Activated T-helper 17 cell treated with anti-CD3 and anti-CD28 coated beads, Interleukin-2, amount 50 U/mL, for 72 hours (primary cell): ENCODE measurements around the gene INHA. TPM values are rescaled to one million over a fixed set of nuclear protein-coding genes. Genes with fewer than 3 reads are reported as not detected.

Experiments used
- ATAC-seq: fragments of 150-1000 bp; cut with Tn5 transposase; replicated peaks from 2 replicates; pipeline ENCODE4 v1.10.0; 2021; ENCODE audit warnings: mild to moderate bottlenecking, moderate library complexity
- H3K27ac Mint-ChIP-seq: one replicate; pipeline ENCODE4 v1.8.0; 2022; ENCODE audit warnings: mixed read lengths
- H3K27me3 Mint-ChIP-seq: one replicate; pipeline ENCODE4 v1.8.0; 2022; ENCODE audit warnings: mixed read lengths
- H3K36me3 Mint-ChIP-seq: one replicate; pipeline ENCODE4 v1.8.0; 2022; ENCODE audit warnings: low read depth, mild to moderate bottlenecking, mixed read lengths
- H3K4me1 Mint-ChIP-seq: one replicate; pipeline ENCODE4 v1.8.0; 2022; ENCODE audit warnings: mixed read lengths
- H3K4me3 Mint-ChIP-seq: one replicate; pipeline ENCODE4 v1.8.0; 2022; ENCODE audit warnings: mild to moderate bottlenecking, mixed read lengths
- H3K9me3 Mint-ChIP-seq: one replicate; pipeline ENCODE4 v1.8.0; 2022; ENCODE audit warnings: mixed read lengths
- total RNA-seq, 2 donors: library from RNA; stranded (reverse); gene quantifications; one replicate each; pipeline ENCODE4 v1.2.3, GENCODE V29; 2022

The INHA gene
- total RNA-seq, 2 donors from 2014 or later, result not detected

DNA sequence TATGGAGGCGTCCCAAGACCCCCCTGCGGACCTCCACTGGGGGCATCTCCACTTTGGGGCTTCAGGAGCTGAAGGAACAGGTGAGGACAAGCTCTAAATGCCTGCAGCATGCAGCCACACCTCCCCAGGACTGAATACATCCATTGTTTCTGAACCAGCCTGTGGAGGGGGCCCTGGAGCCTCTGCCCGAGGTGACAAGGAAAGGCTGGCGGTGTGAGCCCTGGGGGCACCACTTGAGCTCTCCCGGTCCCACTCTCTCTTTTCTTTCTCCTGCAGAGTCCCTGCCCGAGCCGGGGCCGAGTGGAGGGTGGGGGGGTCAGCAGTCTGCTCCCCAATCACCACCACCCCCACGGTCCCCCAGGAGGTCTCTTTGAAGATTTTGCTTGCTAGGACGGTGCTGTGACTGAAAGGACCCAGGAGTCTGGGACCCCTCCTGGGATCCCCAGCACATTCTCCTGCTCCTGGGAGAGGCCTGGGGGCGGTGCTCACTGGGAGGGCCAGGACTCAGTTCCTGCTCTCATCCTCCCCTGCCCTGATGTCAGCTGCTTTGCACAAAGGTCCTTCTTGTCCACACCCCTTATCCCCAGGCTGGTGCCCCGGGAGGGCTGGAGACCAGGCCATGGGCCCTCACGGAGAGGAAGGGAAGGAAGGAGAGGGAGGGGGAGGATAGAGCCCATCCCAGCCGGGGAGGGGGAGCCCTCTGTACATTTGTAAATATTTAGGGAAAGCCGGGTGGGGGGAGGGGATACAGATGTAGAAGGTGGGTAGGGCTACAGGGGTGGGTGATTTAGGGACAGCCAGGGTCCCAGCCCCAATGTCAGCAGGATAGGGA lies 34.2 kb upstream of the INHA start:
- peaks cover 32% of the 10 kb centered on the region for H3K36me3 Mint-ChIP-seq
- ATAC-seq, result no peak
- peaks cover 9% of the 10 kb centered on the region for H3K27me3 Mint-ChIP-seq

DNA sequence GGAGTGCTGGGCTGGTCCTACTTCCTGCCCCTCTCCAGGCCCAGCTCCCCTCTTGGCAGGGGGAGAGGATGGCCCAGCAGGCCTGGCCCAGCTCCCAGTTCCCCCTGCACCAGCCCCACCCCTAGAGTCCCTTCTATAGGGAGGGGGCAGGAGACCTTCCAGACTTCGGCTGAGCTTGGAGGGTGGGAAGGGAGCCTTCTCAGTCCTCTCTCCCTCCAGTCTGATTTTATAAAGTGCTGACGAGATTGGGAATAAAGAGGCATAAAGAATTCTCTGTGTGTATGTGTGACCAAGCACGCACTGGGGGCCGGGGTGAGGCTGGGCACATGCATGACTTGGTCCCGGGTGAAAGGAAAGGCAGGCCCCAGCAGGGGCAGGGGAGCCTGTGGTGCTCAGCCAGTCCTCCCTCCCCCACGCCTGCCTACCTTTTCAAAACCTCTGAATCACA lies 33.6 kb upstream of the INHA start:
- no peak overlapping the region for H3K27ac Mint-ChIP-seq
- no peaks in the 10 kb centered on the region for H3K9me3 Mint-ChIP-seq
- H3K4me3 Mint-ChIP-seq, result no peak overlapping the region
- H3K36me3 Mint-ChIP-seq, result peaks cover 32% of the 10 kb centered on the region
- H3K4me1 Mint-ChIP-seq, result no peaks in the 10 kb centered on the region
- H3K27me3 Mint-ChIP-seq, result peaks cover 6% of the 10 kb centered on the region
- ATAC-seq, result no peak

More for the DNA sequence above, 34.2 kb upstream of the INHA start:
- no peak overlapping the region for H3K4me3 Mint-ChIP-seq
- no peak overlapping the region for H3K27ac Mint-ChIP-seq
- H3K4me1 Mint-ChIP-seq, result no peaks in the 10 kb centered on the region
- H3K9me3 Mint-ChIP-seq, result no peaks in the 10 kb centered on the region

GRCh38 chr2:219538956-219539788 lies 32.9 kb upstream of the INHA start:
- Mint-ChIP-seq H3K4me1 (no peaks in the 10 kb centered on the region), H3K9me3 (no peaks in the 10 kb centered on the region), H3K27ac (no peak overlapping the region), H3K36me3 (peaks cover 32% of the 10 kb centered on the region), H3K4me3 (no peak overlapping the region), H3K27me3 (peaks cover 5% of the 10 kb centered on the region)
- ATAC-seq, result no peak

DNA sequence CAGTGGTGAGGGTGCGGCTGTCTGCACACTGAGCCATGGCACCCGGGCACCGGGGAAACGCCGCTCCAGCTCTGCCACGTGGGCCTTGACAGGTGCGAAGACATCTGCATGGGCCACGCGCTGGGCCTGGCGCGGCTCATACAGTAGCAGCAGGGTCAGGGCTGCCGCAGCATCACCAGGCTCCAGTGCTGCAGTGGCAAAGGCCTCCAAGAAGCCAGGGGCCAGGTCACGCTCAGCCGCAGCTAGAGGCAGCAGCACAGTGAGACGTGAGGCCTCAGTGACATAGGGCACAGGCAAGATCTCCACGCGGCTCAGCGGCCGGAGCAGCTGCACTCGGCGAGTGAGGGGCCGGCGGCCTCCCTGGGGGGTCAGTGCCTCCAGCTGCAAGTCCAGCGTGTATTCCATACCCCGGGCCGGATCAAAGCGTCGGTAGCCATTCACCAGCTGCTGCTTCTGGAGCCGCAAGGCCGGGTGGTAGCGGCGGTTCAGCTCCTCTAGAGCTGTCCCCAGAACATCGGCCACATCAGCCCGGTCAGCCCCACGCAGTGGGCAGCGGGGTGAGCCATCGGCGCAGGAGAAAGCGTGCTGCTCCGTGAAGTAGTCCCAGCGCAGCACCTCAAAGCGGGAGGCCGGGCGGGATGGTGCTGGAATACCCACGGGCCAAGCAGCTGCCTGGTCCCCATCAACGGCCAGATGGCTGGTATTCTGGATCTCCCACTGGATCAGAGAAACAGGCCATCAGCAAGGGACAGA lies 32.0 kb upstream of the INHA start:
- H3K4me3 Mint-ChIP-seq, result no peak overlapping the region
- H3K9me3 Mint-ChIP-seq, result no peaks in the 10 kb centered on the region

GRCh38 chr2:219540784-219541504 lies 31.2 kb upstream of the INHA start:
- Mint-ChIP-seq H3K27ac (no peak overlapping the region), H3K27me3 (no peaks in the 10 kb centered on the region), H3K36me3 (peaks cover 32% of the 10 kb centered on the region), H3K4me1 (peaks cover 6% of the 10 kb centered on the region), H3K9me3 (no peaks in the 10 kb centered on the region), H3K4me3 (peak overlapping the region; percentile 84)
- no peak for ATAC-seq

More for the DNA sequence above, 32.0 kb upstream of the INHA start:
- Mint-ChIP-seq H3K27ac (no peak overlapping the region), H3K4me1 (peaks cover 6% of the 10 kb centered on the region), H3K27me3 (peaks cover 5% of the 10 kb centered on the region), H3K36me3 (peaks cover 32% of the 10 kb centered on the region)
- no peak for ATAC-seq

DNA sequence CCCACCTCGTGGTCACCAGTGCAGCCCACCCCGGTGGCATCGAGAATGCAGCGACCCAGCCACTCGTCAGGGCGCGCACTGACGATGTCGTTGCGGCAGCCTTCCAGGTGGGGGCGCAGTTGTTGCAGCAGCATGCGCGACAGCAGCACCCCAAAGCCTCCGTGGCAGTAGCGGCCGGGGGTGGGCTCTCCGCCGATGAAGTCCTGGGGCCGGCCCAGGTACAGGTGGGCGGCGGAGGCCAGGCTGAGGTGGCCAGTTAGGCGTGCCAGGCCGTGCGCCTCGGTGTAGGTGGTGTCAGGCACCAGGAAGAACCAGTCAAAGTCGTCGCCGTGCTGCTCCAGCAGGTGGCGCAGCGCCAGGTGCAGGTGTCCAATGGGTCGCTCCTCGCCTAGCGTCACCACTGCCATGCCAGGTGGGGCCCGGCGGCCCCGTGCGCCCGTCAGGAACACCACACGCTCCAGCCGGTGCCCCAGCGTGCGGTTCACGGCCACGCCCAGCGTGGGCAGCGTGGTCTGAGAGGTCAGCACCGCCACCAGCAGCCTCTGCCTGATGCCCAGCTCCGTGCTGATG lies 30.4 kb upstream of the INHA start:
- no peaks in the 10 kb centered on the region for H3K9me3 Mint-ChIP-seq
- H3K4me1 Mint-ChIP-seq, result peaks cover 6% of the 10 kb centered on the region
- ATAC-seq, result peak; percentile 54
- peaks cover 32% of the 10 kb centered on the region for H3K36me3 Mint-ChIP-seq
- no peaks in the 10 kb centered on the region for H3K27me3 Mint-ChIP-seq
- H3K4me3 Mint-ChIP-seq, result peak overlapping the region; percentile 84
- H3K27ac Mint-ChIP-seq, result no peak overlapping the region

GRCh38 chr2:219542931-219543595 lies 29.0 kb upstream of the INHA start:
- peaks cover 32% of the 10 kb centered on the region for H3K36me3 Mint-ChIP-seq
- peak overlapping the region; percentile 84 for H3K4me3 Mint-ChIP-seq
- peak; percentile 58 for ATAC-seq

GRCh38 chr2:219543596-219544358 lies 28.3 kb upstream of the INHA start, which contains the start of the genes CHPF and TMEM198:
Gene CHPF (minus strand): TSS chr2:219543809. CDS start chr2:219543538, 271 bp downstream.
Gene TMEM198 (plus strand): TSS chr2:219544028. CDS start chr2:219544728, 700 bp downstream.
- no peaks in the 10 kb centered on the region for H3K9me3 Mint-ChIP-seq
- H3K27ac Mint-ChIP-seq, result peak within 1 kb of the TSS; percentile 75
- peak; percentile 85 for ATAC-seq
- peaks cover 6% of the 10 kb centered on the region for H3K4me1 Mint-ChIP-seq
- peaks cover 27% of the 10 kb centered on the region for H3K36me3 Mint-ChIP-seq
- H3K27me3 Mint-ChIP-seq, result peaks cover 5% of the 10 kb centered on the region
- peak within 1 kb of the TSS; percentile 84 for H3K4me3 Mint-ChIP-seq

More at GRCh38 chr2:219542931-219543595, 29.0 kb upstream of the INHA start:
- Mint-ChIP-seq H3K9me3 (no peaks in the 10 kb centered on the region), H3K27ac (peak overlapping the region; percentile 55), H3K27me3 (no peaks in the 10 kb centered on the region), H3K4me1 (peaks cover 6% of the 10 kb centered on the region)

GRCh38 chr2:219544567-219544966 lies 27.5 kb upstream of the INHA start:
- ATAC-seq, result no peak
- Mint-ChIP-seq H3K36me3 (peaks cover 20% of the 10 kb centered on the region), H3K27ac (peak overlapping the region; percentile 75), H3K27me3 (peaks cover 5% of the 10 kb centered on the region), H3K4me1 (peaks cover 6% of the 10 kb centered on the region), H3K4me3 (peak overlapping the region; percentile 84), H3K9me3 (no peaks in the 10 kb centered on the region)

GRCh38 chr2:219545295-219545942 lies 26.7 kb upstream of the INHA start:
- H3K9me3 Mint-ChIP-seq, result no peaks in the 10 kb centered on the region
- H3K27ac Mint-ChIP-seq, result peak overlapping the region; percentile 75
- H3K4me1 Mint-ChIP-seq, result peaks cover 6% of the 10 kb centered on the region
- no peak for ATAC-seq
- H3K36me3 Mint-ChIP-seq, result peaks cover 12% of the 10 kb centered on the region
- H3K4me3 Mint-ChIP-seq, result peak overlapping the region; percentile 84
- H3K27me3 Mint-ChIP-seq, result peaks cover 5% of the 10 kb centered on the region

GRCh38 chr2:219545943-219546352 lies 26.2 kb upstream of the INHA start:
- no peak overlapping the region for H3K27ac Mint-ChIP-seq
- ATAC-seq, result no peak
- peaks cover 7% of the 10 kb centered on the region for H3K36me3 Mint-ChIP-seq
- H3K4me3 Mint-ChIP-seq, result no peak overlapping the region
- peaks cover 9% of the 10 kb centered on the region for H3K4me1 Mint-ChIP-seq
- peaks cover 8% of the 10 kb centered on the region for H3K27me3 Mint-ChIP-seq
- H3K9me3 Mint-ChIP-seq, result no peaks in the 10 kb centered on the region

- H3K4me3 Mint-ChIP-seq, result no peak overlapping the region
- H3K36me3 Mint-ChIP-seq, result no peaks in the 10 kb centered on the region
- H3K9me3 Mint-ChIP-seq, result no peaks in the 10 kb centered on the region
- H3K27me3 Mint-ChIP-seq, result peaks cover 14% of the 10 kb centered on the region
- H3K27ac Mint-ChIP-seq, result no peak overlapping the region
- ATAC-seq, result no peak
- H3K4me1 Mint-ChIP-seq, result peaks cover 11% of the 10 kb centered on the region
Observed at GRCh38 chr2:219547621-219548020, 24.5 kb upstream of the INHA start.
